HG02840 (cell line): ENCODE data around the gene FOXB2.
"Not testable (repeated sequence)": the region's sequence is repeated elsewhere in the genome, so short reads cannot be mapped to it uniquely, and the experiment has no call there.

Experiments
- ATAC-seq: cut with Tn5 transposase; IDR thresholded peaks from one replicate; pipeline ENCODE4 v1.9.1; 2021; ENCODE audit warnings: mild to moderate bottlenecking, moderate library complexity, moderate number of reproducible peaks; ENCODE audit not compliant: unreplicated experiment, low FRiP score

The FOXB2 gene

DNA sequence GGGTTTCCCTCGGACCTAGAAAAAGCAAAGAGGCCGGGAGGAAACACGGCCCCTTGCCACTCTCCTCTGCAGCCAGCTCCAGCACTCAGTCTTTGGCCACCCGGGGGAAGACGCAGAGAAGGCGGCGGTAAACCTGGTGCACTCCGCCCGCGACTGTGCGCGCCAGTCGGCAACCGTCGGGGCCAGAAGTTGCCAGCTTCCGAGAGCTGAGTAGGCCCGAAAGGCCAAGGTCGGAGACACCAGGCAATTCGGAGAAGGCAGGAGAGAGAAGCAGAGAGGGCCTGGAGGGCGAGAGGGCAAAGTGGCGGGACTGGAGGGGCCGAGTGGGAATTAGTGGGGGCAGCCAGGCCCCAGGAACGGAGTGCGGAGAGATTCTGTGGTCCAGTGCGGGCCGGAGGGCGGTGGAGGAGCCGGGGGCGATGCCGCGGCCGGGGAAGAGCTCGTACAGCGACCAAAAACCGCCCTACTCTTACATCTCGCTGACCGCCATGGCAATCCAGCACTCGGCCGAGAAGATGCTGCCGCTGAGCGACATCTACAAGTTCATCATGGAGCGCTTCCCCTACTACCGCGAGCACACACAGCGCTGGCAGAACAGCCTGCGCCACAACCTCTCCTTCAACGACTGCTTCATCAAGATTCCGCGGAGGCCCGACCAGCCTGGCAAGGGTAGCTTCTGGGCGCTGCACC, at the start of gene FOXB2:
TSS of gene FOXB2 (plus strand) at position 420 of the 690 bp plus-strand sequence. CDS start at position 420, 0 bp downstream.
- ATAC-seq = no peak

DNA sequence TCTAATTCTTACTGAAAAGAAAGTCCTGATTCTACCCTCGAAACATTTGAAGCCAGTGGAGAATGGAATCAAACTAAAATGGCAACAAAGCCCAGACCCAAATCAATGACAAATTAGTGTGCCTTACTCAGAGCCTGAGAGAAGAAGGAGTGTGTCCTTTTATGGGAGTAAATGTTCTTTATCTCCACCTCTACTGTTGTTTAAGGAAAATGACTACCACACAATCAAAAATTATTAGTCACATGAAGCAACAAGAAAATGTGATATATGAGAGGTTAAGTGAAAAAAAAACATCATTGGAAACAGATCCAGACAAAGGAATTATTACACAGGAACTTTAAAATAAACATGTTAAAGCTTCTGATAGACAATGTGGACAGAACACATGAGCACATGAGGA, 49.7 kb upstream of the FOXB2 start:
- no peak for ATAC-seq

- not testable (repeated sequence) for ATAC-seq
These were observed 40.6 kb upstream of the FOXB2 start for GRCh38 chr9:76978831-76979230.

DNA sequence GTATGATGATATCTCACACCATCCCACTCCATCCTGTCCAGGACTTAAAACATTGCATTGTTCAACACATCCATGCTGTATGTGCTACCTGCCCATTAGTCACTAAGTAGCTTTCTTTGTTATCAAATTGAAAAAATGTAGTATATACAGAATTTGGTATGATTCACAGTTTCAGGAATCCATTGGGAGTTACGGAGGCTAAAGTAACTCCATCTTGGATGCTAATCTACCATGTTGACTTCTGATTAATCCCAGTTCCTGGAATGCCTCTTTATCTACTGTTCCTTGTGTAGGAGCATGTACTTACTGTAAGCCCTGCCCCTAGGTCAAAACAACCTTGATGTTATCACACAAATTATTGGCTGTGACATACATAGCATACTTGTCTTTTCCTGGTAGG, 38.9 kb upstream of the FOXB2 start:
- ATAC-seq = no peak

DNA sequence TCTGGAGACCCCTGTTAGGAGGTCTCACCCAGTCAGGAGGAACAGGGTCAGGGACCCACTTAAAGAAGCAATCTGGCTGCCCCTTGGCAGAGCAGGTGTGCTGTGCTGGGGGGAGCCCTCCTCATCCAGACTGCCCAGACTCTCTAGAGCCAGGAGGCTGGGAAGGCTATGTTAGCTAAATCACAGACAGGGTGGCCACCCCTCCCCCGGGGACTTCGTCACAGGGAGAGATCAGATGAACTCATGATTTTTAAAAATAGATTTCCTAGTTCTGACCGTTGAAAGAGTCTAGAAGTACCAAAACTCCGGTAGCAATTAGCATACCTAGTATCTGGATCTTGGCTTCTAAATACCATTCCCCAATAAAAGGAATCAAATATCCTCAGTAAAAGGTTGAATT, 35.0 kb upstream of the FOXB2 start:
- ATAC-seq = no peak

- no peak for ATAC-seq
These were observed 33.9 kb upstream of the FOXB2 start for GRCh38 chr9:76985581-76985980.

DNA sequence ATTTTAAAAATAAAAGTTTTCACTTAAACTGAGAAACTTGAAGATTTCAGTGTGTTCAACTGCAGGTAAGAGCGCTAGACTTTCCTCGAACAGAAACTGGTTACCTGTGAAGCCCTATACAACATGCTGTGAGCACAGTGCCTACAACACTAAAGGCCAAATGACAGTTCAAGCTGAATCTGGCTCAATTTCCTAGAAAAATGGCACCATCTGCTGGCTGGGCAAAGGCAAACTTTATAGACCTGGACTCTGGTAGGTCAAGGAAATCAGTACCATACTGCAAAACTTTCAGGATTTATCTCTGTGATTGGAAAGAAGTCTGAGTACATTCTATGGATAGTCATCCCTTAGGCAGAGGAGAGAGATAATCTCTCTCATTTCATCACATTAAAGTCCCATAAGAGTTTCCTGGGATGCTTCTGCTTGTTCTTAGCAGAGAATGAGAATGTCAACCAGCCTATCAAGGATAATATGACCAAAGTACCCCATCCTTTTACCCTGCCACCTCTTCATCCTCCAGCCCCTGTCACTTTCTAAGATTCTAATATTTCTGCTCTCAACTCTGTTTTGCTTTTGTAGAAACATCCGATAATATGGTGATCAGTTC, 31.8 kb upstream of the FOXB2 start:
- ATAC-seq = no peak

GRCh38 chr9:76988941-76989340, 30.5 kb upstream of the FOXB2 start:
- no peak for ATAC-seq

- no peak for ATAC-seq
These were observed 30.0 kb upstream of the FOXB2 start for GRCh38 chr9:76989501-76989900.

DNA sequence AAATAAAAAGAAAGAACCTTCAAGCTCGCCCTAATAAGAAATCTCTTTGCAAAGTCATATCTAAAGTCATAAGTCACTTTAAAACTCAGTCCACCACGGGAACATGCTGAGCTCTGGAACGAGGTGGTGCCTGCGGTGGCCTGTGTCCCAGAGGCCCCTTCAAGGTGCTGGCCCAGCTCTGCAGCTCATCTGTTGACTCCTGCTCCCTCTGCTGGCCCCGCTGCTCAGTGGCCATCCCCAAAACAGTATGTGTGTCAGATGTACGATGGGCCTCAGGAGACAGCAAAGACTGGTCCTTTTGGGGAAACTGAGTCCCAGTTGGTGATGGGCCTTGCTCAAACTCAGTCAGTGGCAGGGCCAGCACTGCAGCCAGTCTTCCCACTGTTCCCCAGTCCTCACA, 22.8 kb upstream of the FOXB2 start:
- ATAC-seq = no peak

- ATAC-seq = no peak
These were observed 20.2 kb upstream of the FOXB2 start for GRCh38 chr9:76999261-76999660.

DNA sequence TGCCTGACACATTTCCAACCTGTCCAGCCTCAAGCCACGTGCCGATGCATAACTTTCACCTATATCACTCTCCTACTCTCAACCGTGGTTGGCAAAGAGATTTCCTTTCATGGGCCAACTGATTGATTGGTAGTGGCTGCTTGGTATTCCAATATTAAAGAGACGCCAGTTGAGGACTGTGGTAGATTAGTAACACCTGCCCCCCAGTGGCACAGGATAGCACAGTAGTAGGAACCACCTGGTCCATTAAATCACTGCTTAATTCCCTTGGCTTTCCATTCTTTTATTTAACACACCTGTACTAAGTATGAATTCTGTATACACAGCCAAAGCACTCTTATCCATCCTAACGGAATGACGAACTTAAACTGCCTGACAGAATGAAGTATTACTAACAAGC, 19.1 kb upstream of the FOXB2 start:
- ATAC-seq = no peak

DNA sequence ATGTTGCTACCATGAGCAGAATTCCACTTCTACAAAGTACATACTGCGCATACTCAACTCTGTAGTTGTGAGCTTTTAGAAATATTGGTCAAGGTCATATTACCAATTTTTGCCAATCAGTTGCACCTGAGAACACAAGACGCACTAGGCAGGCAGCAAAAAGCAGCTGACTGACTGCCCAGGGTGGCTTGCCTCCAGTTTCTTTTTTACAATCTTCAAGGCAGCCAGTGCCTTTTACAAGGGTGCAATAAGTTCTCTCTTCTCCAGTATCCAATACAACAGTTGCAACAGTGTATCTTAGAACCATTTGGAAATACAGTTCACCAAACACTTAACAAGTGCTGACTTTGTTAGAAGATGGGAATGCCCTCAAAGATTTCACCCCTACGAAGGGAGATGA, 16.1 kb upstream of the FOXB2 start:
- ATAC-seq = no peak

GRCh38 chr9:77005216-77005615, 14.2 kb upstream of the FOXB2 start:
- no peak for ATAC-seq

DNA sequence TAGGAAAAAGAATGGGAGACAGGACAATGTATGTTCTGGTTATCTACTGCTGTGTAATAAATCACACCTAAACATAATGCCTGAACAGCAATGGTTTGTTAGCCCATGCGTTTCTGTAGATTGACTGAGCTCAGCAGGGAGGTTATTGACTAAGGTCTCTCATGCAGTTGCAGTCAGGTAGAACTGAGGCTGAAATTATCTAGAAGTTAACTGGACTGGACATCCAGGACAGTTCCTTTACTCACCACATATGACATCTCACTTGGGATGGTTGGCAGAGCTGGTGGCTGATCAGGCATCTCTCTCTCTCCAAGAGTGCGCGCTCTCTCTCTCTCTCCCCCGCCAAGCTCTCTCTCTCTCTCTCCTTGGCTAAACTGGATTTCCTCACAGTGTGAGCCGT, 8.9 kb upstream of the FOXB2 start:
- no peak for ATAC-seq

GRCh38 chr9:77011973-77012821, 7.3 kb upstream of the FOXB2 start:
- no peak for ATAC-seq

GRCh38 chr9:77013206-77013931, 6.1 kb upstream of the FOXB2 start:
- ATAC-seq = no peak

- no peak for ATAC-seq
These were observed 5.4 kb upstream of the FOXB2 start for GRCh38 chr9:77013932-77014596.

GRCh38 chr9:77014597-77015263, 4.7 kb upstream of the FOXB2 start:
- ATAC-seq = no peak
